Kidney glomerular epithelial cell (primary cell): ENCODE results near the gene INF2.

ENCODE experiments used
- DNase-seq: peaks from one replicate; lab custom pipeline; 2025; lab: John Stamatoyannopoulos, UW

Gene INF2

DNA sequence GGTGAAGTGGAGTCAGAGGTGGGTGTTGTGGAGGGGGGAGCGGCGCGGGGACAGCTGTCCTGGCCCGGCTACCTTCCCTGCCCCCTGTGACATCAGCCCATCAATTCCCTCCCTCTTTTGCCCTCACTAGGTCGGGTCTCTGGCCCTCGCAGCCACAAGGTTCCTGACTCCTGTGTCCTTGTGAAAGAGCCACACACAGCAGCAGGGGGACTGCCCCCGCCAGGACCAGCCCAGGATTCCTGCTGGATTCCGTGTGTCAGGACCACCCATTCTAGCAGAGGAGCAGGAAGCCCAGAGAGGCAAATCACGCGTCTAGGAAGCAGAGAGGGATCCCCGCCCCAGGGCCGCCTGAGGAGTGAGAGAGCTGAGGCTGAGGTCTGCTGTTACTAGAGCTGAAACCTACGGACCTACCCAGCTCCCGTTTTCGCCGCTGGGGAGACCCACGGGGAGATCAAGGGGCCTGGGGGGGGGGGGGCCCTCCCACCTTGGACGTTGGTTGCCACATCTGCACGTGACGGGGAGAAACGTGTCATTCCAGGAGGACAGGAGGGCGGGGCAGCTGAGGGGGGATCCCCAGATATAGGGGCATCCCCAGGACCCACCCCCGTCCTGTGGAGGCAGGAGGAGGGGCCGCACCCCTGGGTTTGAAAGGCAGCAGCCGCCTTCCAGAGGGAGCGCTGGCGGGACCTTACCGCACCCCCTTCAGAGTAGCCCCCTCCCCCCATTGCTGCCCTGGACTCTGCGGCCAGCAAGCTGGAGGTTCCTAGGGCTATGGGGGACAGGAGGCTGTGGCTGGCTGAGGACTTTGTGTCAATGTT lies 12.5 kb upstream of the INF2 start:
- no peak for DNase-seq

DNA sequence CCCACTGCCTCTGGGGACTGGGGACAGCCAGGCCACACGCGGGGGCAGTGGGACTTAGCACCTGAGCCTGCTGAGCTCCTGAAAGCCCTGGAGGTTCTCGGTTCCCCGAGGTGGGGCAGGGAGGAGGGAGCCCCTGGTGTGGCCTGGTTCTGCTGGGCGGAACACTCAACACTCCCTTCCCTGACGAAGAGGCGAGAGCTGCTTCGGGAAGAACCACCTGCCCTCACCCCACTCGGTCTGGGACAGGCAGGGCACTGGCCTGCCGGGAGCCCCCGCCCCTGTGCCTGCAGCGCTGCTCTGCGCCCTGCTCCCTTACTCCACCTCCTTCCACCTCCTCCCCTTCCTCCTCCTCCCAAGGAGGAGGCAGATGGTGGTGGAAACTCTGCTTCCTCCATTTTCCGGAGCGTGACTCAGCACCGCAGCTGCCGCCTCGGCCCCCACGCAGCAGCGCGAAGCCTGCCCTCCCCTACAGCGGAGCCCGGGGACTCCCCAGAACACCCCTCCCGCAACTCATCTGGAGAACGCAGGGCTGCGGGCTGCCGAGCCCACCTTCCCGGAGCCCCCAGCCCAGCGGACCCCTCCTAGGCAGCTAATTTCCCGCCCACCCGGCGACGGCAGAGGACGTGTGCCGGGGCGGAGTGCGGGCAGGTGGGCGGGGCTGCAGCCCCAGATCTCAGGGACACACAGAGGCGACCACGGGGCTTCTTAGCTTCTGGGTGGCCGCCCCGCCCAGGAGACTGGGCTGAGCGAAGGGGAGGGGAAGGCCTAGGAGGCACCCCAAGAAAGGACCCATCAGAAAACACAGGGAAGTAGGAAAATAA lies 11.7 kb upstream of the INF2 start:
- peak; percentile 64 for DNase-seq

DNA sequence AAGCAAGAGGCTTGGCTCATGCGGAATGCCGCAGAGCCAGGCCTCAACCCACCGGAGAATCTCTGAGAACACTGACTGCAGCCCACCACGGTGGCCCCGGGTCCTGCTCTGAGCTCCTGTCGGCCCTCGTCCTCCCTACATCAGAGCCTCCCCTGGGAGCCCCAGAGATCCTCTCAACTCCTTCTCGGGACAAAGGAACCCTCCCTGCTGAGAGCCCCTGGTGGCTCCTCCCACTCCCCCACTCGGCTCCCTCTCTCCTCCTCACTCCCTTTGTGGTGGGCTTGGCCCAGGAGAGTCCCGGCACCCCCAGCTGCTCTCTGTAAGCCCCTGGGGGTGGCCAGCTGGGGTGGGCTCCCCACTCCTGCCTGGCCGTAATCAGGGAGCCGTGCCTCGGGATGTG lies 11.1 kb upstream of the INF2 start:
- DNase-seq = no peak

DNA sequence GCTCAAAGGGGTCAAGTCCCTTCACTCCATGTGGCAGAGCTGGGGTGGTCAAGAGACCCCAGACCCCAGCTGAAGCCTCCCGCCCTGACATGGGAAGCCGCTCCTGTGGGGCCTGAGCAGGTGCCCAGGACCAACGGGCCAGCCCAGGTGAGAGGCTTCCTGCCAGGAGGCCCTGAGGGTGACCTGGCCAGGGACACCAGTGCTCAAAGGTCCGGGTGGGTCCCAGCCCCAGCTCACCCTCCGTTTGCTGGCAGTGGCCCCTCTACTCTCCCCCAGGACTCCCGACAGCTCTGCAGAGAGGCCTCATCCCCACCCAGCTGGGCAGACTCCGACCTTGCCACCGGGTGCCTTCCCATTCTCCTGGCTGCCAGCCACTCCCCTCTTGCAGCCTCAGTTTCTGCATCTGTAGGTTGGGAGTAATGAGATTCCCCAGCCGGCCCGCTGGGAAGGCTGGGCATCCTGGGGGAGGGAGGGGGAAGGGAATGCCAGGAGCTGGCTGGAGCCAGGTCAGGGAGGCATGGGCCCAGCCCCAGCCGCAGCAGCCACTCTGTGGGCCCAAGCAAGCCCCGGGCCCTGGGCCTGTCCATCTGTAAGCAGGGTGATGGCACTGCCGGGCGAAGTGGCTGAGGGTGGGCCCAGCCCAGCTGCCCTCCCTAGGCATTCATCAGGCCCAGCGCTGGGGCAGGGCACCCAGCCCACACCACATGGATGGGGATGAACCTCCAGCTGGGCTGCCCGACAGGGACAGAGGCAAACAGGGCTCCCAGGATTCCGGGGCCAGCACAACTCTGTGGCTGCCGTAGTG lies 10.3 kb upstream of the INF2 start:
- no peak for DNase-seq

DNA sequence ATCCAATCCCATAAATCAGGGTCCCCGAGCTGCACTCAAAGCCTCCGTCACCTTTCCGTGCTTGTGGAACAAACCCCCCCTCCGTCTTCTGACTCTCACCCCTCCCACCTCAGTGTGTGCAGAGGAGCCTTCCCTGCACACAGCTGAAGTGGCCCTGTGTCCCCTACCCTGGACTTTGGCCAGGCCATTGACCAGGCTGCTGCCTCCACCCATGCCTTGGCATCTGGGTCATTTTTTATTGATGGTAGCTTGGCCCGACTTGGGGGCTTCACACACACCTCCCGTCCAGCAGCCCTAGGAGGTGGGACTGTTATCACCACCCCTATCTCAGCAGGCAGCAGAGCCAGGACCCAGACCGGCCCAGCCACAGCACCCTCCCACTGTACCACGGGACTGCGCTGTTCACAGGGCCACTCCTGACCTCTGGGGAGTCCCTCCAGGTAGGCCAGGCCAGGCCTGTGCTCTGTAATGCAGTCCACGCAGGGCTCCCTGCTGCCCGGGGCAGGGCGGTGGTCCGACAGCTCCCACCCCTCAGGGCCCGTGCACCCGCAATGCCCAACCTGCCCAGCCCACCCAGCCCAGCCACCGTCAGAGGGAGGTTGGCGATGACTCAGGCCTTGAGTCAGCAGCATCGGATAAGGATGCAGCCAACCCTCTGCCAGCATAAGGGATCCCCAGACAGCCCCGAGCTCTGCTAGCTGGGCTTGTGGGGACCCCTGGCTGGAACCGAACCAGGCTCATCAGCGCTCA lies 9.2 kb upstream of the INF2 start:
- DNase-seq = peak; percentile 48

- DNase-seq = peak; percentile 67
Observed at GRCh38 chr14:104680806-104681688, 8.4 kb upstream of the INF2 start.

DNA sequence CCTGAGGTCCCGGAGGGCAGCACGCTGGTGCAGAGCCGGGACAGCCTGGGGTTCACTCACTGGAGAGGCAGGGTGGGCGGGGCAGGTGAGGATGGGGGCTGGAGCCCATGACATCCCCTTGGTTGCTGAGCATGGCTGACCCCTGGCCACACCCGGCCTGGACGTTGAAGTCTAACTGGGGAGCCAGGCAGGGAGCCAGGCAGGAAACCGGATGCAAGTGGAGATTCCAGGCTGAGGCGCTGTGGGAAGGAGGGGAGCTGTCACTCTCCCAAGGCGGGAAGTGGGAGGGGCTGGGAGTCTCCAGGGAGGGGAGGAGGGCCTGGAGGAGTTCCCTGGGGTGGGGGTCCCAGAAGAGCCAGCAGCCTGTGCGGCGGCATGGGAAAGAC lies 7.7 kb upstream of the INF2 start:
- DNase-seq = peak; percentile 87

- no peak for DNase-seq
Observed at GRCh38 chr14:104682107-104682593, 7.3 kb upstream of the INF2 start.

- DNase-seq = no peak
Observed at GRCh38 chr14:104683653-104684448, 5.6 kb upstream of the INF2 start.

DNA sequence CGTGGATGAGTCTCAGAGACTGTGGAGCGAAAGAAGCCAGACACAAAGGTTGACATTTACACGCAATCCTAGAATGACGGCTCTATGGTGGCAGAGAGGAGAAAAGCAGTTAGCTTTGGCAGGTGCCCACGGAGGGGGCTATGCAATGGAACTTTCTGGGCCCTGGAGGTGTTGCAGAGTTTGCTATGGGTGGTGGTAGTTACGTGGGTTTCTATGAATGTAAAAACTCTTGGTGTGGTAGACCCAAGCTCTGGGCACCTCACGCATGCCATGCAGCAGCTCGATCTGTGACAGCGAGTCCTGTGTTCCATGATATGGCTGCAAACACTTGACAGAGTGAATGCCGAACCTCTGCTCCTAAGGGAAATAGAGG lies 5.0 kb upstream of the INF2 start:
- no peak for DNase-seq

DNA sequence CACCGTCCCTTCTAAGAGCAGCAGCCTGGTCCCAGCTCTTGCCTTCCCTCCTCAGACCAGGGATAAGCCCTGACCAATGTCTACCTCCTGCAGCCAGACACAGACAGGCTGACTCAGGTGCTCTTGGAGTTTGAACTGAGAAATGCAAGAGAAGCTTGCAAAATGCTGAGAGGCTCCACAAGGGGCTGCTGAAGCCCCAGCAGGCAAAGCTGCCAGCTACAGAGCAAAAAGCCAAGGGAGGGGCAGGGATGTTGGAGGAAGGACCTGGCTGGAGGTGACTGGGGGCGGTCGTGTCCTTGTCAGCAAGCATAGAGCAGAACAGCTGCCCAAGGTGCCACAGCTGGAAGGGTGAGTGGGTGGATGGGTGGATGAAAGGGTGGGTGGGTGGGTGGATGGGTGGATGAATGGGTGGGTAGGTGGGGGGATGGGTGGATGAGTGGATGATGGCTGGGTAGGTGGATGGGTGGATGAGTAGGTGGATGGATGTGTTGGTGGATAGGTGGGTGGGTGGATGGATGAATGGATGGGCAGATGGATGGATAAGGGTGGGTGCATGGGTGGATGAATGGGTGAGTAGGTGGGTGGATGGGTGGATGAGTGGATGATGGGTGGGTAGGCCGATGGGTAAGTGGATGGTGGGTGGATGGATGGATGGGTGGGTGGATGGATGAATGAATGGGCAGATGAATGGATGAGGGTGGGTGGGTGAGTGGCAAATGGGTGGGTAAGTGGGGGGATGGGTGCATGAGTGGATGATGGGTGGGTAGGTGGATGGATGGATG lies 4.0 kb upstream of the INF2 start:
- DNase-seq = no peak

DNA sequence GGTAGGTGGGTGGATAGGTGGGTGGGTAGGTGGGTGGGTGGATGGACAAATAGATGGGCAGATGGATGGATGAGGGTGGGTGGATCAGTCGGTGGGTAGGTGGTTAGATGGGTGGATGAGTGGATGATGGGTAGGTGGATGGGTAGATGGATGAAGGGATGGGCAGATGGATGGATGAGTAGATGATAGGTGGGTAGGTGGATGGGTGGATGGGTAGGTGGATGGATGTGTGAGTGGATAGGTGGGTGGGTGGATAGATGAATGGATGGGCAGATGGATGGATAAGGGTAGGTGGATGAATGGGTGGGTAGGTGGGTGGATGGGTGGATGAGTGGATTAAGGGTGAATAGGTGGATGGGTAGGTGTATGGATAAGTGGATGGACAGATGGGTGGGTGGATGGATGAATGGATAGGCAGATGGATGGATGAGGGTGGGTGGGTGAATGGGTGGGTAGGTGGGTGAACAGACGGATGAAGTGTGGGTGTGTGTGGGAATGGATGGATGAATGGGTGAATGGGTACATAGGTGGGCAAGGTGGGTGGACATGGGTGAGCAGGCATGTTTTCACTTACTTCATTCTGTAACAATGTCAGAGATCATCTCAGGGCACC lies 3.3 kb upstream of the INF2 start:
- no peak for DNase-seq

DNA sequence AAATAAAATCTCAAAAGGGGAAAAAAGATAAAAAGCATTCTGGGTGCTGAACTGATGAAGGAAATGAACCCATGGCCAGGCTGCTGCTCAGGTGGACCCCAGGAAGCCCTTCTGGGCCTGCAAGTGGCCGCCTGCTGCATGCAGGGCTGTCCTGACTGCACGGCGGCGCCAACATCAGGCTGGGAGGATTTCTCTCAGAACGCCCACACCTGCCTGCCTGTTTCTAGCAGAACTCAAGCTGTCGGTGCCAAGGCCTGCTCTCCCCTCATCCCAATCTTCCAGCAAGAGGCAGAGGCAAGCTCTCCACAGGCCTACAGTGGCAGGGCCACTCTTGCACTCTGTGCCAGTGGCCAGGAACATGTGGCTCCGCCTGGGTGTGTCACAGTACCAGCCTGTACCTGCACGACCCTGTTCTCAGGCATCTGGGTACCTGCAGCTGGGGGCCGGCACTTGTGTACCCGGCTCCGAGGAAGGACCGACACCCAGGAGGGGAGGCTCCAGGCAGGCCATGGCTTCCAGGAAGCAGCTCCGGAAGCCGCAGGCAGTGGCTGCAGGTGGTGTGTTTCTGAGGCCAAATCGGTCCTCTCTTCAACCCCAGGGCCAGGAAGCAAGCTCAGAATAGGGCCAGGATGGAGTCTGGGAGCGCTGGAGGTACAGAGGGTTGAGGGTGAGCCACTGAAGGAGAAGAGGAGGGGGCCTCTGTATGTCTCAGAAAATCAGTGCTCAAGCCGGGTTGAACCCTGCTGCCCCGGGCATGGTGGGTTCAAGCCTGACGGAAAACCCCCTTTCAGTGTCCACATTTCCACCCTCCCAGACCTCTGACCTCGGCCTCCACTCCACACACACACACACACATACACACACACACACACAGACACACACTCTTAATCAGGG lies 2.5 kb upstream of the INF2 start:
- no peak for DNase-seq

- DNase-seq = peak; percentile 80
Observed at GRCh38 chr14:104687601-104688504, 1.6 kb upstream of the INF2 start.

DNA sequence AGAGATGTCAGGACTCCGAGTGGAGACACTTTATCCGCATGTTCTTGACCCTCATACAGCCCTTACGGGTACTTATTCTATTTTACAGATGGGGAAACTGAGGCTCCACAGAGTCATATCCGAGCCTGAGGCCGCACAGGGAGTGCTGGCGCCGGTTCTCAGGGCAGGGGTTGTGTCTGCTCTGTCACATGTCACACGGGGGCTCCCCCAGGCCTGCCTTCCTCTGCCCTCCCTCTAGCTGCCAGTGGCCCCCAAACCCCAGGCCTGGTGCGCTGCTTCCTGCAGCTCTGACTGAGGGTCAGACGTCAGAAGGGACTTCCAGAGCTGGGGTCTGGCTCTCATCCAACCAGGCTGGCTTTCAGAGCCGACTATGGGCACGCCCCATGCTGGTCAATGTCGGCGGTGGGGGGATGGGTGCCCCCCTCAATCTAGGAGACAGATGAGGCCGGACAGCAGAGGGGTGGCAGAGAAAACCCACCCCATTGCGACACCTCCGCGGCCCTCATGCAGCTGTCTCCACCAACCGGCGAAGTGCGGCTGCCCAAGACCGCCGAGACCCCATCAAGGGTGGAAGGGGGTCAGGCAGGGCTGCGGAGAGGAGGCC lies 811 bp upstream of the INF2 start:
- no peak for DNase-seq
